Heart left ventricle (tissue), 13 donors: ENCODE measurements around the gene S100B.

ENCODE experiments used
- POLR2A ChIP-seq, 2 donors: fragments of 450-650 bp; IDR thresholded peaks; one replicate each; pipeline ENCODE4 v1.6.1; 2017; ENCODE audit warnings: antibody characterized with exemption in 2 of 2, mild to moderate bottlenecking in 2 of 2, moderate library complexity in 2 of 2
- TF ChIP-seq, protein P1 (sequence below), 12 donors: fragments of 200-600 bp; sonication (generic) in 4 of 12; IDR thresholded peaks; one replicate each; pipeline versions ENCODE4 v1.5.0 to v1.8.0; 2018 to 2022; ENCODE audit warnings: antibody characterized with exemption in 12 of 12, mild to moderate bottlenecking in 5 of 12
- donor health status: ischemic (EF 13 %, LVEDD 7.1; RV severe dilation, severe dysfunction).
- donor health status: DM: no; HTN: yes; CAD: no.
- donor health status: DM: no; HTN: no; CAD: no.
- donor health status: ischemic (EF 25% LVEDD 6.9; RV normal size, moderate dysfunction).
- donor health status: ischemic (EF 25% LVEDD 5.7; RV mildly dilated, moderate dysfunction).
- donor health status: ischemic (EF 35%, LVEDD 5.7; RV mildly dilated, moderate dysfunction).
- donor health status: nonischemic (EF 11% LVEDD 7.7; RV severe dilation, severe dysfunction).
- donor health status: DM: yes; HTN: yes; CAD: no.
- donor health status: PGD.
- donor health status: ischemic (EF 29% LVEDD 5.4; RV normal size, mild dysfunction).
- donor health status: nonischemic (EF 23%, LVEDD 6.1; RV moderate dilation, normal function).

DNA sequence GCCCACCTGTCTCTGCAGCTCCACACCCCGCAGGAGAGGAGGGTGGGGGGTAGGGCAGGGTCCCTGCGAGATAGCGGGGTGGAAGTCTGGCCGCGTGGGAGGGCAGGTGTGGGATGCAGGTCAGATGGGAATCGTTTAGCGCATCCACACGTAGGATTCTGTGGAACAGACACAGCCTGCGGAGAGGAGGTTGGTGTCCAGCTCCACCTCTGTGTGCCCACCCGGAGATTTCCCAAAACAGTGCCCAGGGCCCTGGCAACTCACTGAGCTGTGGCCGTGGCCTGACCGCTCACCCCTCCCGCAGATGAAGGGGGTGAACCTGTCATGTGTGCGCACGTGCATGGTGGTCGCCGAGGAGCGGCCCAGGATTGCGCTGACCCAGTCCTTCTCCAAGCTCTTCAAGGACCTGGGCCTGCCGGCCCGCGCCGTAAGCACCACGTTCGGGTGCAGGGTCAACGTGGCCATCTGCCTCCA is 46.9 kb downstream of the S100B start:
- TF ChIP-seq, protein P1, sequence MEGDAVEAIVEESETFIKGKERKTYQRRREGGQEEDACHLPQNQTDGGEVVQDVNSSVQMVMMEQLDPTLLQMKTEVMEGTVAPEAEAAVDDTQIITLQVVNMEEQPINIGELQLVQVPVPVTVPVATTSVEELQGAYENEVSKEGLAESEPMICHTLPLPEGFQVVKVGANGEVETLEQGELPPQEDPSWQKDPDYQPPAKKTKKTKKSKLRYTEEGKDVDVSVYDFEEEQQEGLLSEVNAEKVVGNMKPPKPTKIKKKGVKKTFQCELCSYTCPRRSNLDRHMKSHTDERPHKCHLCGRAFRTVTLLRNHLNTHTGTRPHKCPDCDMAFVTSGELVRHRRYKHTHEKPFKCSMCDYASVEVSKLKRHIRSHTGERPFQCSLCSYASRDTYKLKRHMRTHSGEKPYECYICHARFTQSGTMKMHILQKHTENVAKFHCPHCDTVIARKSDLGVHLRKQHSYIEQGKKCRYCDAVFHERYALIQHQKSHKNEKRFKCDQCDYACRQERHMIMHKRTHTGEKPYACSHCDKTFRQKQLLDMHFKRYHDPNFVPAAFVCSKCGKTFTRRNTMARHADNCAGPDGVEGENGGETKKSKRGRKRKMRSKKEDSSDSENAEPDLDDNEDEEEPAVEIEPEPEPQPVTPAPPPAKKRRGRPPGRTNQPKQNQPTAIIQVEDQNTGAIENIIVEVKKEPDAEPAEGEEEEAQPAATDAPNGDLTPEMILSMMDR (IDR thresholded peaks at IDR 0.05), result no peak
- TF ChIP-seq POLR2A (IDR thresholded peaks at IDR 0.05), result no peak
